T-helper 1 cell treated with Interleukin-12 subunit alpha and Interleukin-12 subunit beta and Interleukin-4 antibody, amounts not matched to agents 30 μg/mL and 1 μg/mL, for 36 hours (primary cell): ENCODE data around the gene GPC6.

Source experiments
- H3K27ac Mint-ChIP-seq: one replicate; pipeline ENCODE4 v1.8.0; 2021; ENCODE audit warnings: mild to moderate bottlenecking, mixed read lengths
- H3K27me3 Mint-ChIP-seq: one replicate; pipeline ENCODE4 v1.8.0; 2021; ENCODE audit warnings: low read depth, mixed read lengths
- H3K36me3 Mint-ChIP-seq: one replicate; pipeline ENCODE4 v1.8.0; 2021; ENCODE audit warnings: low read depth, mixed read lengths
- H3K4me1 Mint-ChIP-seq: one replicate; pipeline ENCODE4 v1.8.0; 2021; ENCODE audit warnings: low read depth, mixed read lengths
- H3K4me3 Mint-ChIP-seq: one replicate; pipeline ENCODE4 v1.8.0; 2021; ENCODE audit warnings: mild to moderate bottlenecking, moderate library complexity, mixed read lengths
- H3K9me3 Mint-ChIP-seq: one replicate; pipeline ENCODE4 v1.8.0; 2021; ENCODE audit warnings: mixed read lengths

Gene GPC6

GRCh38 chr13:93941444-93941843 is 714.8 kb downstream of the GPC6 start:
- no peaks in the 10 kb centered on the region for H3K36me3 Mint-ChIP-seq
- H3K27me3 Mint-ChIP-seq = no peaks in the 10 kb centered on the region
- H3K27ac Mint-ChIP-seq = no peak overlapping the region
- no peaks in the 10 kb centered on the region for H3K4me1 Mint-ChIP-seq
- no peaks in the 10 kb centered on the region for H3K9me3 Mint-ChIP-seq
- no peak overlapping the region for H3K4me3 Mint-ChIP-seq

- Mint-ChIP-seq H3K36me3 (no peaks in the 10 kb centered on the region), H3K27me3 (no peaks in the 10 kb centered on the region), H3K4me1 (no peaks in the 10 kb centered on the region), H3K27ac (no peak overlapping the region), H3K4me3 (no peak overlapping the region), H3K9me3 (no peaks in the 10 kb centered on the region)
These were observed 715.4 kb downstream of the GPC6 start for GRCh38 chr13:93942016-93942415.

GRCh38 chr13:93945621-93946020 is 719.0 kb downstream of the GPC6 start:
- H3K27me3 Mint-ChIP-seq = no peaks in the 10 kb centered on the region
- H3K4me1 Mint-ChIP-seq = no peaks in the 10 kb centered on the region
- no peaks in the 10 kb centered on the region for H3K9me3 Mint-ChIP-seq
- no peaks in the 10 kb centered on the region for H3K36me3 Mint-ChIP-seq
- H3K4me3 Mint-ChIP-seq = no peak overlapping the region
- H3K27ac Mint-ChIP-seq = no peak overlapping the region

- H3K36me3 Mint-ChIP-seq = no peaks in the 10 kb centered on the region
- no peak overlapping the region for H3K27ac Mint-ChIP-seq
- H3K9me3 Mint-ChIP-seq = no peaks in the 10 kb centered on the region
- H3K4me3 Mint-ChIP-seq = no peak overlapping the region
- no peaks in the 10 kb centered on the region for H3K4me1 Mint-ChIP-seq
- no peaks in the 10 kb centered on the region for H3K27me3 Mint-ChIP-seq
These were observed 720.4 kb downstream of the GPC6 start for GRCh38 chr13:93946994-93947393.

GRCh38 chr13:93947651-93948050 is 721.0 kb downstream of the GPC6 start:
- H3K27ac Mint-ChIP-seq = no peak overlapping the region
- no peaks in the 10 kb centered on the region for H3K27me3 Mint-ChIP-seq
- H3K4me3 Mint-ChIP-seq = no peak overlapping the region
- no peaks in the 10 kb centered on the region for H3K9me3 Mint-ChIP-seq
- H3K36me3 Mint-ChIP-seq = no peaks in the 10 kb centered on the region
- H3K4me1 Mint-ChIP-seq = no peaks in the 10 kb centered on the region

GRCh38 chr13:93948162-93948922 is 721.7 kb downstream of the GPC6 start:
- no peak overlapping the region for H3K4me3 Mint-ChIP-seq
- no peak overlapping the region for H3K27ac Mint-ChIP-seq
- H3K9me3 Mint-ChIP-seq = no peaks in the 10 kb centered on the region
- no peaks in the 10 kb centered on the region for H3K36me3 Mint-ChIP-seq
- no peaks in the 10 kb centered on the region for H3K4me1 Mint-ChIP-seq
- H3K27me3 Mint-ChIP-seq = no peaks in the 10 kb centered on the region

GRCh38 chr13:93951108-93951507 is 724.5 kb downstream of the GPC6 start:
- Mint-ChIP-seq H3K27me3 (no peaks in the 10 kb centered on the region), H3K9me3 (no peaks in the 10 kb centered on the region), H3K4me1 (no peaks in the 10 kb centered on the region), H3K27ac (no peak overlapping the region), H3K36me3 (no peaks in the 10 kb centered on the region), H3K4me3 (no peak overlapping the region)

GRCh38 chr13:93951951-93952350 is 725.3 kb downstream of the GPC6 start:
- no peaks in the 10 kb centered on the region for H3K4me1 Mint-ChIP-seq
- no peak overlapping the region for H3K4me3 Mint-ChIP-seq
- no peaks in the 10 kb centered on the region for H3K36me3 Mint-ChIP-seq
- no peaks in the 10 kb centered on the region for H3K9me3 Mint-ChIP-seq
- H3K27ac Mint-ChIP-seq = no peak overlapping the region
- H3K27me3 Mint-ChIP-seq = no peaks in the 10 kb centered on the region

- Mint-ChIP-seq H3K27ac (no peak overlapping the region), H3K27me3 (no peaks in the 10 kb centered on the region), H3K9me3 (no peaks in the 10 kb centered on the region), H3K36me3 (no peaks in the 10 kb centered on the region), H3K4me3 (no peak overlapping the region), H3K4me1 (no peaks in the 10 kb centered on the region)
These were observed 727.2 kb downstream of the GPC6 start for GRCh38 chr13:93953841-93954240.

- Mint-ChIP-seq H3K4me3 (no peak overlapping the region), H3K27ac (no peak overlapping the region), H3K27me3 (no peaks in the 10 kb centered on the region), H3K36me3 (no peaks in the 10 kb centered on the region), H3K4me1 (no peaks in the 10 kb centered on the region), H3K9me3 (no peaks in the 10 kb centered on the region)
These were observed 729.3 kb downstream of the GPC6 start for GRCh38 chr13:93955904-93956303.

- H3K4me3 Mint-ChIP-seq = no peak overlapping the region
These were observed 729.8 kb downstream of the GPC6 start for GRCh38 chr13:93956426-93956825.

GRCh38 chr13:93957371-93957770 is 730.8 kb downstream of the GPC6 start:
- Mint-ChIP-seq H3K4me3 (no peak overlapping the region), H3K27ac (no peak overlapping the region), H3K36me3 (no peaks in the 10 kb centered on the region), H3K9me3 (no peaks in the 10 kb centered on the region), H3K4me1 (no peaks in the 10 kb centered on the region), H3K27me3 (no peaks in the 10 kb centered on the region)

More at GRCh38 chr13:93956426-93956825, 729.8 kb downstream of the GPC6 start:
- H3K9me3 Mint-ChIP-seq = no peaks in the 10 kb centered on the region
- H3K27ac Mint-ChIP-seq = no peak overlapping the region
- H3K4me1 Mint-ChIP-seq = no peaks in the 10 kb centered on the region
- no peaks in the 10 kb centered on the region for H3K36me3 Mint-ChIP-seq
- H3K27me3 Mint-ChIP-seq = no peaks in the 10 kb centered on the region

GRCh38 chr13:93959796-93960533 is 733.4 kb downstream of the GPC6 start:
- H3K9me3 Mint-ChIP-seq = no peaks in the 10 kb centered on the region
- H3K27ac Mint-ChIP-seq = no peak overlapping the region
- no peaks in the 10 kb centered on the region for H3K36me3 Mint-ChIP-seq
- H3K4me1 Mint-ChIP-seq = no peaks in the 10 kb centered on the region
- H3K4me3 Mint-ChIP-seq = no peak overlapping the region
- no peaks in the 10 kb centered on the region for H3K27me3 Mint-ChIP-seq

- no peak overlapping the region for H3K4me3 Mint-ChIP-seq
- H3K36me3 Mint-ChIP-seq = no peaks in the 10 kb centered on the region
- H3K27me3 Mint-ChIP-seq = no peaks in the 10 kb centered on the region
- no peak overlapping the region for H3K27ac Mint-ChIP-seq
- no peaks in the 10 kb centered on the region for H3K9me3 Mint-ChIP-seq
- no peaks in the 10 kb centered on the region for H3K4me1 Mint-ChIP-seq
These were observed 736.9 kb downstream of the GPC6 start for GRCh38 chr13:93963266-93964145.
